ENCODE data around the gene LIN9.
A peak's percentile ranks its signal among the peaks of the same experiment; 100 is the strongest.

Gene LIN9

GRCh38 chr1:226310245-226310540 is 1.2 kb upstream of the LIN9 start:
- peak overlapping the region in 3 of 10 experiments; percentile 87 to 99 (median 99); a peak in 6 of 20 replicates for H3K4me3 ChIP-seq
- peak overlapping the region in 1 of 11 experiments; percentile 97; a peak in 1 of 22 replicates for H3K27ac ChIP-seq

GRCh38 chr1:226309398-226310244 is 657 bp upstream of the LIN9 start:
- Histone ChIP-seq H3K36me3 (peaks cover 0 to 8% (median 0%) of the 10 kb centered on the region in 11 experiments; a peak in 3 of 22 replicates), H3K27ac (peak overlapping the region in 10 of 11 experiments; percentile 74 to 99 (median 95); a peak in 20 of 22 replicates), H4K20me1 (peaks cover 0 to 23% (median 6%) of the 10 kb centered on the region in 11 experiments; a peak in 8 of 22 replicates), H3K27me3 (peaks cover 0 to 9% (median 0%) of the 10 kb centered on the region in 11 experiments; a peak in 2 of 22 replicates), H3K9ac (peak overlapping the region; percentile 82 to 99 (median 97)), H3K4me1 (peaks cover 20 to 44% (median 33%) of the 10 kb centered on the region in 10 experiments), H3K4me3 (peak overlapping the region; percentile 82 to 99 (median 97)), H3K4me2 (peak overlapping the region; percentile 89 to 99 (median 94)), H3K9me3 (replicated peaks in 1 of 11) (no peaks in the 10 kb centered on the region)
- TF ChIP-seq Cebpa-rat (IDR thresholded peaks at IDR 0.05): no peak

More at GRCh38 chr1:226310245-226310540, 1.2 kb upstream of the LIN9 start:
- Histone ChIP-seq H3K27me3 (peaks cover 0 to 9% (median 0%) of the 10 kb centered on the region in 11 experiments; a peak in 2 of 22 replicates), H3K36me3 (0 out of 22 replicates have a peak, but pooled peaks cover 0 to 2% (median 0%) of the 10 kb centered on the region in 11 experiments), H3K9ac (peak overlapping the region in 7 of 11 experiments; percentile 94 to 99 (median 98); a peak in 8 of 22 replicates), H3K4me1 (peaks cover 20 to 43% (median 33%) of the 10 kb centered on the region in 10 experiments), H3K4me2 (peak overlapping the region; percentile 89 to 99 (median 94)), H4K20me1 (peaks cover 0 to 17% (median under 1%) of the 10 kb centered on the region in 11 experiments; a peak in 6 of 22 replicates), H3K9me3 (replicated peaks in 1 of 11) (no peaks in the 10 kb centered on the region)
- TF ChIP-seq Cebpa-rat (IDR thresholded peaks at IDR 0.05): no peak

GRCh38 chr1:226308166-226308722 is 720 bp downstream of the LIN9 start:
- Histone ChIP-seq H4K20me1 (peaks cover 0 to 37% (median 15%) of the 10 kb centered on the region in 11 experiments; a peak in 12 of 22 replicates), H3K9me3 (replicated peaks in 1 of 11) (no peaks in the 10 kb centered on the region), H3K36me3 (peaks cover 0 to 21% (median 4%) of the 10 kb centered on the region in 11 experiments; a peak in 5 of 22 replicates), H3K27ac (peak overlapping the region; percentile 50 to 99 (median 95)), H3K9ac (peak overlapping the region; percentile 82 to 99 (median 97)), H3K4me1 (peaks cover 20 to 48% (median 33%) of the 10 kb centered on the region in 10 experiments), H3K4me2 (peak overlapping the region; percentile 89 to 99 (median 95)), H3K4me3 (peak overlapping the region; percentile 82 to 99 (median 97)), H3K27me3 (peaks cover 0 to 9% (median 0%) of the 10 kb centered on the region in 11 experiments; a peak in 2 of 22 replicates)
- TF ChIP-seq Cebpa-rat (IDR thresholded peaks at IDR 0.05): no peak

GRCh38 chr1:226306425-226306824 is 2.5 kb downstream of the LIN9 start:
- Histone ChIP-seq H3K9me3 (replicated peaks in 1 of 11) (no peaks in the 10 kb centered on the region), H3K27ac (no peak overlapping the region), H3K4me3 (no peak overlapping the region), H4K20me1 (peaks cover 0 to 52% (median 25%) of the 10 kb centered on the region in 11 experiments; a peak in 13 of 22 replicates), H3K4me1 (peaks cover 20 to 55% (median 40%) of the 10 kb centered on the region in 10 experiments), H3K4me2 (peak overlapping the region in 3 of 11 experiments; percentile 5 to 13 (median 8); a peak in 3 of 22 replicates), H3K9ac (no peak overlapping the region), H3K27me3 (peaks cover 0 to 9% (median 0%) of the 10 kb centered on the region in 11 experiments; a peak in 2 of 22 replicates), H3K36me3 (peaks cover 0 to 34% (median 5%) of the 10 kb centered on the region in 11 experiments; a peak in 7 of 22 replicates)
- TF ChIP-seq Cebpa-rat (IDR thresholded peaks at IDR 0.05): no peak

GRCh38 chr1:226305184-226305583 is 3.8 kb downstream of the LIN9 start:
- Histone ChIP-seq H3K4me1 (peaks cover 14 to 50% (median 35%) of the 10 kb centered on the region in 10 experiments), H3K27me3 (peaks cover 0 to 9% (median 0%) of the 10 kb centered on the region in 11 experiments; a peak in 2 of 22 replicates), H3K4me3 (no peak overlapping the region), H3K36me3 (peaks cover 2 to 46% (median 12%) of the 10 kb centered on the region in 11 experiments; a peak in 21 of 22 replicates), H3K9me3 (replicated peaks in 1 of 11) (no peaks in the 10 kb centered on the region), H3K9ac (no peak overlapping the region), H3K27ac (no peak overlapping the region), H3K4me2 (peak overlapping the region in 1 of 11 experiments; percentile 12; a peak in 1 of 22 replicates), H4K20me1 (peaks cover 0 to 58% (median 32%) of the 10 kb centered on the region in 11 experiments; a peak in 13 of 22 replicates)
- no peak for TF ChIP-seq Cebpa-rat (IDR thresholded peaks at IDR 0.05)

- Histone ChIP-seq H3K9me3 (replicated peaks in 1 of 11) (no peaks in the 10 kb centered on the region), H3K9ac (no peak overlapping the region), H3K4me1 (peaks cover 9 to 42% (median 27%) of the 10 kb centered on the region in 10 experiments; a peak in 19 of 20 replicates), H4K20me1 (peaks cover 0 to 58% (median 34%) of the 10 kb centered on the region in 11 experiments; a peak in 13 of 22 replicates), H3K27me3 (peaks cover 0 to 1% (median 0%) of the 10 kb centered on the region in 11 experiments; a peak in 1 of 22 replicates), H3K27ac (no peak overlapping the region), H3K4me2 (no peak overlapping the region), H3K36me3 (peaks cover 6 to 54% (median 20%) of the 10 kb centered on the region in 11 experiments; a peak in 21 of 22 replicates), H3K4me3 (no peak overlapping the region)
- TF ChIP-seq Cebpa-rat (IDR thresholded peaks at IDR 0.05): no peak
Measured at GRCh38 chr1:226304291-226304955, 4.5 kb downstream of the LIN9 start.

GRCh38 chr1:226302731-226303130 is 6.2 kb downstream of the LIN9 start:
- H4K20me1 ChIP-seq: peaks cover 0 to 58% (median 34%) of the 10 kb centered on the region in 11 experiments; a peak in 13 of 22 replicates
- peaks cover 3 to 35% (median 21%) of the 10 kb centered on the region in 10 experiments; a peak in 19 of 20 replicates for H3K4me1 ChIP-seq

GRCh38 chr1:226296911-226297310 is 12.1 kb downstream of the LIN9 start:
- H3K9me3 ChIP-seq (replicated peaks in 1 of 11): no peaks in the 10 kb centered on the region
- H3K4me1 ChIP-seq: peaks cover 0 to 6% (median 0%) of the 10 kb centered on the region in 10 experiments; a peak in 1 of 20 replicates
- TF ChIP-seq Cebpa-rat (IDR thresholded peaks at IDR 0.05): no peak
- no peak overlapping the region for H3K4me3 ChIP-seq
- peaks cover 31 to 100% (median 87%) of the 10 kb centered on the region in 11 experiments for H3K36me3 ChIP-seq
- no peak overlapping the region for H3K4me2 ChIP-seq
- H3K27ac ChIP-seq: no peak overlapping the region
- H3K9ac ChIP-seq: no peak overlapping the region
- H4K20me1 ChIP-seq: peaks cover 0 to 15% (median 6%) of the 10 kb centered on the region in 11 experiments; a peak in 11 of 22 replicates
- no peaks in the 10 kb centered on the region for H3K27me3 ChIP-seq

More at GRCh38 chr1:226302731-226303130, 6.2 kb downstream of the LIN9 start:
- no peak for TF ChIP-seq Cebpa-rat (IDR thresholded peaks at IDR 0.05)
- Histone ChIP-seq H3K9me3 (replicated peaks in 1 of 11) (no peaks in the 10 kb centered on the region), H3K27me3 (no peaks in the 10 kb centered on the region), H3K27ac (no peak overlapping the region), H3K36me3 (peaks cover 13 to 71% (median 36%) of the 10 kb centered on the region in 11 experiments), H3K4me3 (no peak overlapping the region), H3K4me2 (peak overlapping the region in 1 of 11 experiments; percentile 15; a peak in 1 of 22 replicates), H3K9ac (no peak overlapping the region)

Measured in BLaER1 treated with 17β-estradiol and CSF1 and Interleukin-3, amounts not matched to agents 10 nM and 100 nM (cell line).